Body of pancreas (tissue), 4 donors: ENCODE measurements around the gene TTC39C. TPM values are rescaled to one million over a fixed set of nuclear protein-coding genes. Genes with fewer than 3 reads are reported as not detected.

ENCODE experiments used
- ATAC-seq: fragments of 150-250 bp; one replicate; pipeline ENCODE4 v1.9.1; 2016
- DNase-seq, 4 donors: peaks; one replicate each; pipeline ENCODE4 v3.0.0-alpha.2; 2019
- H3K27ac ChIP-seq, 4 donors: fragments of 200-600 bp; sonication (generic); 1 replicate in 3 of 4; 2 replicates in 1 of 4; pipeline versions ENCODE4 v1.5.1 to v1.6.1; 2016 to 2019; ENCODE audit warnings: mild to moderate bottlenecking in 1 of 4, mixed read lengths in 1 of 4, moderate library complexity in 1 of 4
- H3K27me3 ChIP-seq, 2 donors: fragments of 200-600 bp; sonication (generic); one replicate each; pipeline ENCODE4 v1.6.0; 2016; ENCODE audit warnings: mild to moderate bottlenecking in 1 of 2
- H3K36me3 ChIP-seq, 2 donors: fragments of 200-600 bp; sonication (generic); replicated peaks in 1 of 2; 2 replicates each; pipeline ENCODE4 v1.5.1; 2016; ENCODE audit warnings: low read depth in 2 of 2; ENCODE audit not compliant: insufficient read depth in 1 of 2
- H3K4me1 ChIP-seq: fragments of 200-600 bp; sonication (generic); one replicate; pipeline ENCODE4 v1.6.0; 2016
- H3K4me3 ChIP-seq, 2 donors: fragments of 200-600 bp; sonication (generic); 1 replicate in 1 of 2; 2 replicates in 1 of 2; pipeline ENCODE4 v1.5.1; 2016 to 2019
- H3K9me3 ChIP-seq, 3 donors: fragments of 200-600 bp; sonication (generic); 1 replicate in 2 of 3; 2 replicates in 1 of 3; pipeline ENCODE4 v1.5.1; 2016
- CTCF ChIP-seq, 7 experiments: fragments of 450-650 bp in 4 of 7; fragments of 200-600 bp in 3 of 7; sonication (generic) in 3 of 7; IDR thresholded peaks; one replicate each; pipeline ENCODE4 v1.5.1; 2016 to 2019; ENCODE audit warnings: antibody characterized with exemption in 7 of 7
- POLR2A ChIP-seq, 3 donors: fragments of 450-650 bp; IDR thresholded peaks; one replicate each; pipeline ENCODE4 v1.6.1; 2016; ENCODE audit warnings: antibody characterized with exemption in 3 of 3, mild to moderate bottlenecking in 2 of 3
- WGBS, 2 donors: methylation state at CpG; one replicate each; pipeline ENCODE4 v1.1.5; 2017; 5-methylcytosine and 5-hydroxymethylcytosine counted together
- intact Hi-C: fragments of 100-400 bp; cut with DNase I; formaldehyde crosslinking; loops from one replicate; pipeline ENCODE4 v1.15.1; 2023
- total RNA-seq, 2 donors: library from RNA; depleted of rRNA; stranded (reverse); fragments of >200 nt; gene quantifications; one replicate each; pipeline ENCODE4 v1.1.0, GENCODE V29; 2016

The TTC39C gene
- total RNA-seq, 2 donors from 2014 or later, result 20.1 to 21.8 TPM

DNA sequence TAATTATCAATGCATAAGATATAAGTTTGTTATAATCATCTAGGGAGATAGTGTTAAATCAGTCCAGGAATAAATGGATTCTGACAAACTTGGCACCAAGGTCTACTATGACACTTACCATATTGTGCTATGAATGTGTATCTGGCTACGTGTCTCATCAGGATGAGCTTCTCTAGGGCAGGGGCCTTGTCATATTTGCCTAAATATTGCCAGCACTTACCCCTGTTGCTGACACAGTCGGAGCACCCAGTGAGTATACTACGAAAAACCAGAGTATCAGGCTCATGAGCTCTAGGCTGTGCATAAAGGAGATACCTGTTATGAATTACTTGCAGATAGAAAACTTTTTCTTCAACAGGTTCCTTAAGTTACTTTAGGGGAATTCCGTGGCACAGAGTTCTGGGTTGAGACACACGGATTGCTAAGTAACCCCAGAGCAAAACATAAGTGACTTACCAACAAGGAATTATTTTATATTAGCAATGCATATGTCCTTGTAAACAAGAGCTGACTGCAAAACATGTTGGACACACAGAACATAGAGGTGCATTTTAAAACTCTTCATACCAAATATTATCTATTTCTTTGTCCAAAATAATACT lies 7.7 kb upstream of the TTC39C start:
- H3K4me3 ChIP-seq, result no peak overlapping the region
- no peaks in the 10 kb centered on the region for H3K9me3 ChIP-seq
- H3K4me1 ChIP-seq, result no peaks in the 10 kb centered on the region
- no peaks in the 10 kb centered on the region for H3K36me3 ChIP-seq
- ATAC-seq, result no peak
- TF ChIP-seq POLR2A (IDR thresholded peaks at IDR 0.05) (no peak), CTCF (IDR thresholded peaks at IDR 0.05) (no peak)
- no peak overlapping the region for H3K27ac ChIP-seq
- no peak for DNase-seq
- WGBS, 2 donors, result 85 to 86% methylated on average over 5 of the region's 5 CpGs
- no peaks in the 10 kb centered on the region for H3K27me3 ChIP-seq
- intact Hi-C loops, result no loop called here

- no peaks in the 10 kb centered on the region for H3K27me3 ChIP-seq
- DNase-seq (no peak), ATAC-seq (no peak)
- no peak overlapping the region for H3K4me3 ChIP-seq
- H3K36me3 ChIP-seq, result no peaks in the 10 kb centered on the region
- no peak overlapping the region for H3K27ac ChIP-seq
- intact Hi-C loops, result no loop called here
- 71 to 90% methylated on average over 1 of the region's 1 CpG for WGBS, 2 donors
- no peaks in the 10 kb centered on the region for H3K9me3 ChIP-seq
- TF ChIP-seq CTCF (IDR thresholded peaks at IDR 0.05) (no peak), POLR2A (IDR thresholded peaks at IDR 0.05) (no peak)
- peaks cover 6% of the 10 kb centered on the region for H3K4me1 ChIP-seq
These were observed 5.3 kb upstream of the TTC39C start for GRCh38 chr18:24009246-24009645.

- TF ChIP-seq CTCF (IDR thresholded peaks at IDR 0.05), result no peak
- TF ChIP-seq POLR2A (IDR thresholded peaks at IDR 0.05), result no peak
- Histone ChIP-seq H3K4me1 (peaks cover 6% of the 10 kb centered on the region), H3K27me3 (no peaks in the 10 kb centered on the region), H3K4me3 (no peak overlapping the region), H3K9me3 (no peaks in the 10 kb centered on the region), H3K36me3 (no peaks in the 10 kb centered on the region), H3K27ac (no peak overlapping the region)
- intact Hi-C loops, result no loop called here
- ATAC-seq (no peak), DNase-seq (no peak)
- 66 to 70% methylated on average over 7 of the region's 7 CpGs for WGBS, 2 donors
These were observed 4.8 kb upstream of the TTC39C start for GRCh38 chr18:24009651-24010333.

GRCh38 chr18:24010673-24011072 lies 3.9 kb upstream of the TTC39C start:
- no peak overlapping the region for H3K27ac ChIP-seq
- H3K9me3 ChIP-seq, result no peaks in the 10 kb centered on the region
- WGBS, 2 donors, result 70 to 81% methylated on average over 7 of the region's 7 CpGs
- no peak overlapping the region for H3K4me3 ChIP-seq
- peaks cover 6% of the 10 kb centered on the region for H3K4me1 ChIP-seq
- intact Hi-C loops, result no loop called here
- H3K27me3 ChIP-seq, result no peaks in the 10 kb centered on the region
- no peak for ATAC-seq
- no peak for DNase-seq
- no peak for TF ChIP-seq POLR2A (IDR thresholded peaks at IDR 0.05)
- no peak for TF ChIP-seq CTCF (IDR thresholded peaks at IDR 0.05)
- no peaks in the 10 kb centered on the region for H3K36me3 ChIP-seq
